ENCODE results near the gene SNED1. TPM values are rescaled to one million over a fixed set of nuclear protein-coding genes. Genes with fewer than 3 reads are reported as not detected.

SNED1 gene
- total RNA-seq, 1 experiment from 2014 or later = 3.2 TPM

GRCh38 chr2:241116606-241117560 lies 118.5 kb downstream of the SNED1 start (continued):
- no peak for TF ChIP-seq CTCF (IDR thresholded peaks at IDR 0.05)
- TF ChIP-seq MAX (CRISPR knock-in tag; IDR thresholded peaks at IDR 0.05) = no peak
- no peak for TF ChIP-seq NFE2L1 (CRISPR knock-in tag; IDR thresholded peaks at IDR 0.05)

- Mint-ChIP-seq H3K27me3 (ENCODE audit: low read depth) (no peaks in the 10 kb centered on the region), H3K4me3 (no peak overlapping the region), H3K4me1 (no peaks in the 10 kb centered on the region), H3K36me3 (peaks cover 41% of the 10 kb centered on the region), H3K9me3 (peaks cover 10% of the 10 kb centered on the region), H3K27ac (0 out of 2 replicates have a peak overlapping the region, but pooled peaks have one; percentile 3)
- no peak for TF ChIP-seq ZNF512 (CRISPR knock-in tag; IDR thresholded peaks at IDR 0.05; ENCODE audit: borderline replicate concordance)
- no peak for ATAC-seq
- CTCF ChIA-PET = no interaction called here
- no peak for DNase-seq (ENCODE audit: low spot score)
- POLR2A ChIA-PET = no interaction called here
Measured at GRCh38 chr2:241118737-241119505, 120.5 kb downstream of the SNED1 start.

- ATAC-seq (no peak), DNase-seq (ENCODE audit: low spot score) (no peak)
- H3K36me3 Mint-ChIP-seq = peaks cover 32% of the 10 kb centered on the region
- ChIA-PET CTCF (no interaction called here), POLR2A (no interaction called here)
- peaks cover 10% of the 10 kb centered on the region for H3K9me3 Mint-ChIP-seq
- TF ChIP-seq ZNF532 (CRISPR knock-in tag; IDR thresholded peaks at IDR 0.05; ENCODE audit: borderline replicate concordance) = no peak
- H3K4me3 Mint-ChIP-seq = no peak overlapping the region
- no peak overlapping the region for H3K27ac Mint-ChIP-seq
- no peaks in the 10 kb centered on the region for H3K27me3 Mint-ChIP-seq (ENCODE audit: low read depth)
- H3K4me1 Mint-ChIP-seq = no peaks in the 10 kb centered on the region
Measured at GRCh38 chr2:241120440-241120839, 122.0 kb downstream of the SNED1 start.

GRCh38 chr2:241121008-241121407 lies 122.6 kb downstream of the SNED1 start:
- CTCF ChIA-PET = no interaction called here
- POLR2A ChIA-PET = no interaction called here
- Mint-ChIP-seq H3K9me3 (peaks cover 10% of the 10 kb centered on the region), H3K27ac (no peak overlapping the region), H3K36me3 (peaks cover 32% of the 10 kb centered on the region), H3K27me3 (ENCODE audit: low read depth) (no peaks in the 10 kb centered on the region), H3K4me3 (no peak overlapping the region), H3K4me1 (no peaks in the 10 kb centered on the region)
- no peak for DNase-seq (ENCODE audit: low spot score)
- TF ChIP-seq E2F4 (CRISPR knock-in tag; IDR thresholded peaks at IDR 0.05; ENCODE audit: borderline replicate concordance, low read depth) = no peak
- ATAC-seq = no peak
